Keratinocyte (primary cell): Measurements from ENCODE around the gene DCDC1.

Source experiments
- CTCF ChIP-seq, 3 experiments: IDR thresholded peaks in 1 of 3; conservative IDR thresholded peaks in 1 of 3; optimal IDR thresholded peaks in 1 of 3; 2 replicates in 2 of 3; 3 replicates in 1 of 3; pipeline versions ENCODE3 to v1.5.1; 2011; ENCODE audit warnings: low read length in 3 of 3, mild to moderate bottlenecking in 3 of 3, moderate library complexity in 2 of 3, control low read depth in 1 of 3, inconsistent platforms in 1 of 3; ENCODE audit not compliant: insufficient read depth in 2 of 3; ENCODE audit errors: extremely low read depth in 1 of 3
- EZH2 ChIP-seq: IDR thresholded peaks from one replicate; pipeline ENCODE4 v1.6.1; 2012; ENCODE audit warnings: inconsistent platforms, mild to moderate bottlenecking, low read length, moderate library complexity

GRCh38 chr11:31141789-31142188 is 227.8 kb downstream of the DCDC1 start:
- TF ChIP-seq EZH2 = no peak
- TF ChIP-seq CTCF (optimal IDR thresholded peaks at IDR 0.05 in 1 of 3, IDR thresholded peaks at IDR 0.05 in 1 of 3, conservative IDR thresholded peaks at IDR 0.05 in 1 of 3; ENCODE audit: extremely low read depth in 1 of 3, insufficient read depth in 2 of 3, low read length in 3 of 3) = no peak
